Measurements from ENCODE around the gene GPR158.

GPR158 gene

GRCh38 chr10:25398680-25399079, 223.9 kb downstream of the GPR158 start:
- DNase-seq (ENCODE audit: low spot score) = no peak

GRCh38 chr10:25405871-25406270, 231.1 kb downstream of the GPR158 start:
- DNase-seq (ENCODE audit: low spot score) = no peak

- DNase-seq (ENCODE audit: low spot score) = no peak
Observed at GRCh38 chr10:25417611-25418010, 242.8 kb downstream of the GPR158 start.

GRCh38 chr10:25425776-25426175, 251.0 kb downstream of the GPR158 start:
- DNase-seq (ENCODE audit: low spot score) = no peak

DNA sequence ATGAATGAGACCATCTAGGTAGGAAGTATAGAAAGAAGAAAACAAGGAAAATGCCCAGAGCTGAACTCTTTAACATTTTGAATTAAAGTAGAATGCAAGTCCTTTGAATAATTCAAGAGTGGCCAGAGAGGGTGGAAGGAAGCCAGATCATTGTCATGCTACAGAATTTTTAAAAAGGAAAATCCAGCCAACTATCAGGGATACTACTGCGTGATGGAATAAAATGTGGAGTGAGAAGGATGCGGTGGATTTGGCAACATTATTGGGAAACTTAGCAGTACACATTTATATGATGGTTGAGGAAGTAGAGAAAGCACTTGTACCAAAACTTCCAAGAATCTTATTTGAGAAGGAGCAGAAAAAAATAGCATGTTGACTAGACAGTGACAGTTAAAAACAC, 261.6 kb downstream of the GPR158 start:
- DNase-seq (ENCODE audit: low spot score) = no peak

DNA sequence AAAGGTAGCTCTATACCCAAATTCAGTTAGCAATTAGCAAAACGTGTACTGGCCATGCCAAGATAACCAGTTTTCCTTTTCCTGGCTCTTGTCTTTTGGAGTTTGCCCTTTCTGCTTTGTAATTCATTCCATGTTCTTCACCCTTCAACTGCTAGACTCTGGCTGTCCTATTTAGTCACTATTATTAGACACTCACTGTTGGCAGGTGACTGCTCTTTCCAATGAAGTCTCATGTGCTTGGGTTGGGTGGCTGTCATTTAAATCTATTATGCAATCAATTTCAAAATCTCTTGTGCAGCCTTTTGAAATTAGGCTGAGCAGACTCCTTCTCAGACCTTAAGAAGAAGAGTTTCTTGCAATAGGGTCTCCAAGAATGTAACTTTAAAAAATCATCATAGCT, 266.5 kb downstream of the GPR158 start:
- DNase-seq (ENCODE audit: low spot score) = no peak

GRCh38 chr10:25444266-25444665, 269.5 kb downstream of the GPR158 start:
- no peak for DNase-seq (ENCODE audit: low spot score)

GRCh38 chr10:25451401-25451800, 276.6 kb downstream of the GPR158 start:
- DNase-seq (ENCODE audit: low spot score) = no peak

- no peak for DNase-seq (ENCODE audit: low spot score)
Observed at GRCh38 chr10:25453619-25454018, 278.8 kb downstream of the GPR158 start.

GRCh38 chr10:25455980-25456567, 281.3 kb downstream of the GPR158 start:
- no peak for DNase-seq (ENCODE audit: low spot score)

DNA sequence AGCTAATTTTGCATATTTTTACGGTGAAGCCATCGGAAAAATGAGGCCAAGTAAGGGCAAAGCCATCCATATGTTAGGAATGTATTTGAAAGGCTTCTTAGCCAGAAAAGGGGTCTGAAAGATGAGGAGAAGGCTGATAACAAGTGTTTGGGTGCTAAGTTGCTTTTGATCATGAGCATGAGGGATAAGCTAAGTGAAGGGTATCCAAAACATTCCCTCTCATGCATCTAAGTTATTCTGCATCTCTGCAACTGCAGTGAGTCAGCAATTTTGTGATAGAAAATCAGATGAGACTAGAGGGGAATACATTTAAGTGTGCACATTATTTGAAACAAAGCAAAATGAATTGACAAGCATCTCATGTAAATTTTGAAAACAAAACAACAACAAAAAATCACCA, 282.8 kb downstream of the GPR158 start:
- no peak for DNase-seq (ENCODE audit: low spot score)

GRCh38 chr10:25465582-25466372, 291.0 kb downstream of the GPR158 start:
- peak; percentile 29 for DNase-seq (ENCODE audit: low spot score)

DNA sequence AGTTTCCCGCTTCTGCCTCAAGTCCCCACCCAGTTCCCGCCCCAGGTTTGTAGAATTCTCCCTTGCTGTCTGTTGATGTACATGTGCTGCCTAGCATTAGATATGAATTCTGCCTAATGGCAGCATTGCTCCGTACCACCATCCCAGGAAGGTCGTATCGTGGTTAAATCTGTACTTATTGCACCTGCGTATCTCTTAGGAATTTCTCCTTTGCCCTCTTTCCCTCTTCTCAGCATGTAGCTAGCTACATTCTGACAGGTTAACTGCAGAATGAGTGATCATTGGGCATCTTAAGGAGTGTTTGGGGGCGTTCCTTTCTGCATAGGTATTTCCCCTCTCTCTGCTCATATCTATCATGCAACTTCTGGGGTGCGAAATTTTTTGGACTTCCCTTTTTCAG, 293.1 kb downstream of the GPR158 start:
- no peak for DNase-seq (ENCODE audit: low spot score)

GRCh38 chr10:25481467-25481866, 306.7 kb downstream of the GPR158 start:
- DNase-seq (ENCODE audit: low spot score) = no peak

DNA sequence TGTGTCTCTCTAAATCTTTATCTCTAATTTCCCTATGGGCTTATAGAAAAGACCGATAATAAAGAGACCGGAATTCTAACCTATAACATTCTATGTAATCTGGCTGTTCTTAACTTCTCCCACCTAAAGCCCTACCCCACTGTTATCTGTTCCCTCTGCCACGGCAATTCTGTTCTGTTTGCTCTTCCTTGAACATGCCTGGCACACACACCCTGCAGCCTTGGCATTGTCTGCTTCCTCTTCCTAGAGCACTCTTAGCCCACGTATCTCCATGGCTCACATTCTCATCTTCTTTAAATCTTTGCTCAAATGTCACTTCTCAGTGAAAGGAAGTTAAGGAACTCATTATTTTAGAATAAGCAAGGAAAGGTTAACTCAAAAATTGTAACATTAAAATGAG, 309.2 kb downstream of the GPR158 start:
- DNase-seq (ENCODE audit: low spot score) = no peak

GRCh38 chr10:25487266-25487665, 312.5 kb downstream of the GPR158 start:
- no peak for DNase-seq (ENCODE audit: low spot score)

DNA sequence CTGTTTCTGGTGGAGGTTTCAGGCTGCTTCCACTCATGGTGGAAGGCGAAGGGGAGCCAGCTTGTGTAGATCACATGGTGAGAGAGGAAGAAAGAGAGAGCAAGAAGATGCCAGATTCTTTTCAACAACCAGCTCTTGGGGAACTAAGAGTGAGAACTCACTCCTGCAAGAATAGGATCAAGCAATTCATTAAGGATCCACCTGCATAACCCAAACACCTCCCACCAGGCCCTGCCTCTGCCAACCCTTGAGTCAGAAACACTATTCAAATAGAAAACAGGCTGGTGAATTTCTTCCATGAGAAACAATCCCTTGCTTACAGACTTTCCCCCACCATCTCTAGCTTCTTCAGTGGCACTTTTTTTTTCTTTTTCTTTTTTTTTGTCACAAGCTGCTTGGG, 317.2 kb downstream of the GPR158 start:
- no peak for DNase-seq (ENCODE audit: low spot score)

GRCh38 chr10:25492680-25493079, 317.9 kb downstream of the GPR158 start:
- no peak for DNase-seq (ENCODE audit: low spot score)

GRCh38 chr10:25493122-25493893, 318.5 kb downstream of the GPR158 start:
- DNase-seq (ENCODE audit: low spot score) = no peak

DNA sequence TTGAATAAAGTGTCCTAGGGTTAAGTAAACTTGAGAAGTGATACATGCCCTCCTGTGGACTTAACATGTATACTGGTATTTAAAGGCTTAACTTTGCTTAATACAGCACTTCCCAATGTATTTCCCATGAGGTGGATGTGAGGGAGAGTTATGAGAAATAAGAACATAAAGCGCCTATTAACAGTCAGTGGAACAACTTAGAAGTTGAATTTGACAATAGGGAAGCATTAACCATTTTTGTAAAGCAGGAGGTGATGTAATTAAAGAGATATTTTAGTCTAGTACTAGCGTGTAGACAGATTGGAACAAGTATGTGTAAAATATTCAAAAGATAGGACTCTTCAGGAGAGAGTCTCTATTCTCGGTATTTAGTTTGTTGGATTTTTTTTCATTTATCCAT, 322.4 kb downstream of the GPR158 start:
- no peak for DNase-seq (ENCODE audit: low spot score)

GRCh38 chr10:25498645-25499044, 323.8 kb downstream of the GPR158 start:
- DNase-seq (ENCODE audit: low spot score) = no peak

GRCh38 chr10:25501912-25502311, 327.1 kb downstream of the GPR158 start:
- no peak for DNase-seq (ENCODE audit: low spot score)

- DNase-seq (ENCODE audit: low spot score) = no peak
Observed at GRCh38 chr10:25502453-25502852, 327.7 kb downstream of the GPR158 start.
